Central memory CD4-positive, alpha-beta T cell (primary cell): Measurements from ENCODE around the gene RBM3.

ENCODE experiments used
- DNase-seq: peaks from one replicate; pipeline ENCODE4 v3.0.0; 2022

The RBM3 gene

DNA sequence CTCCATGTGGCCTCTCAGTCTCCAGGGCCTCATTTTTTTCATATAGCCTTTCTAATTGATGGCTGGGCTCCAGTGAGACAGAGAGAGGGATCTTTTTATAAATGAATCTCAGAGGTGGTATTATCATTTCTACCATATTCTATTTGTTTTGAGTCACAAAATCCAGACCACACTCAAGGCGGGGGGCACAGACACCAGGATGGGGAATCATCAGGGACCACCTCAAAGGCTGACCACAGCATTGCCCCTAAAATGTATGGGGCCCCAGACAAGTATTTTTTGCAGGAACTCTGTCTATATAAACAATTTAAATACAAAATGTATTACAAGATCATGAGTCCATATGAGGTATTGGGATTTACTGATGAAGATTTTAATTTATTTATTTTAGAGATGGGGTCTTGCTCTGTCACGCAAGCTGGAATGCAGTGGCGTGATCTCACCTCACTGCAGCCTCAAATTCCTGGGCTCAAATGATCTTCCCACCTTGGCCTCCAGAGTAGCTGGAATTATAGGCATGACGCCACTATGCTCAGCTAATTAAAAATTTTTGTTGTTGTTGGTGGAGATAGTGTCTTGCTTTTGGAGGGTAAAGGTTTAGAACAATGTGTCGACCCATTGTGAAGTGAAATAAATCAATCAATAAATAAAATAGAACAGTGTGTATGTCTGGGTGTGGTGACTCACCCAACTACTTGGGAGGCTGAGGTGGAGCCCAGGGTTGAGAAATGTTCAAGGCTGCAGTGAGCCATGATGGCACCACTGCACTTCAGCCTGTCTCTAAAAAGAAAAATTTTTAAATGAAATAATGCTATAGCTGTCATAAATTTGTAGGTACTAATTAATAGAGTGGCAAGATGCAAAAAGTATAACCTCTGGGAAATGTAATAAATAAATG, 52.4 kb downstream of the RBM3 start:
- DNase-seq = no peak
